Coronary artery (tissue), 2 donors: Measurements from ENCODE around the gene GPR176.
"Not testable (repeated sequence)": the region's sequence is repeated elsewhere in the genome, so short reads cannot be mapped to it uniquely, and the experiment has no call there.

ENCODE experiments used
- DNase-seq: peaks from one replicate; pipeline ENCODE4 v3.0.0-alpha.2; 2017; ENCODE audit warnings: low spot score
- H3K27ac ChIP-seq, 2 donors: fragments of 200-600 bp; sonication (generic); one replicate each; pipeline ENCODE4 v1.5.1; 2016 to 2019
- H3K4me3 ChIP-seq: fragments of 200-600 bp; sonication (generic); 2 replicates; pipeline ENCODE4 v1.5.1; 2016; ENCODE audit warnings: mild to moderate bottlenecking, moderate library complexity
- TF ChIP-seq, protein P1 (sequence below): fragments of 200-600 bp; sonication (generic); IDR thresholded peaks from one replicate; pipeline ENCODE4 v1.5.1; 2019; ENCODE audit warnings: antibody characterized with exemption

Gene GPR176

DNA sequence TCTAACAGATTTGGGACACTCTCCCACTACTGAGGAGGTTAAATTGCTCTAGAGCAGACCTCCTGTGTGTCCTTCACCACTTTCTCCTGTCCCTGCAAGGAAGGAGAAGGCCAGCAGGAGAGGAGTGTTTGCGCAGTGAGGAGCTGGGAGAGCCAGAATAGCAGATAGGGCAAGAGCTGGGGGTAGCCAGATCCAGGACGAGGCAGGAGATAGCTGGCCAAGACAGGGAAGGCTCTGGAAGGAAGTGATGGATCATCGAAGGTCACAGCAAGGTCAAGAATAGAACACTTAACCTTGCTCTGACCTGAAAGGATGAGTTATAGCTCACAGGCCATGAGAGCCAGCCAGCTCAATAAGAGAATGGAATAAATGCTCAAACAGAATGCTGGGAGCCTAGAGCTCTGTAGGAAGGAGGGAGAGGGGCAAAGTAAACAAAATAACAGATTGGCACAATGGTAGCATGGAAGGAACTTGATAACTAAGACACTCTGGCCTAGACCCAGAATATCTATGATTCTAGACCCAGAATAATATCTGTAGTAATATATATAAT lies 99.9 kb downstream of the GPR176 start:
- Histone ChIP-seq H3K27ac (no peak overlapping the region), H3K4me3 (no peak overlapping the region)
- TF ChIP-seq, protein P1, sequence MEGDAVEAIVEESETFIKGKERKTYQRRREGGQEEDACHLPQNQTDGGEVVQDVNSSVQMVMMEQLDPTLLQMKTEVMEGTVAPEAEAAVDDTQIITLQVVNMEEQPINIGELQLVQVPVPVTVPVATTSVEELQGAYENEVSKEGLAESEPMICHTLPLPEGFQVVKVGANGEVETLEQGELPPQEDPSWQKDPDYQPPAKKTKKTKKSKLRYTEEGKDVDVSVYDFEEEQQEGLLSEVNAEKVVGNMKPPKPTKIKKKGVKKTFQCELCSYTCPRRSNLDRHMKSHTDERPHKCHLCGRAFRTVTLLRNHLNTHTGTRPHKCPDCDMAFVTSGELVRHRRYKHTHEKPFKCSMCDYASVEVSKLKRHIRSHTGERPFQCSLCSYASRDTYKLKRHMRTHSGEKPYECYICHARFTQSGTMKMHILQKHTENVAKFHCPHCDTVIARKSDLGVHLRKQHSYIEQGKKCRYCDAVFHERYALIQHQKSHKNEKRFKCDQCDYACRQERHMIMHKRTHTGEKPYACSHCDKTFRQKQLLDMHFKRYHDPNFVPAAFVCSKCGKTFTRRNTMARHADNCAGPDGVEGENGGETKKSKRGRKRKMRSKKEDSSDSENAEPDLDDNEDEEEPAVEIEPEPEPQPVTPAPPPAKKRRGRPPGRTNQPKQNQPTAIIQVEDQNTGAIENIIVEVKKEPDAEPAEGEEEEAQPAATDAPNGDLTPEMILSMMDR = no peak
- DNase-seq = no peak

GRCh38 chr15:39819533-39819932 lies 100.5 kb downstream of the GPR176 start:
- TF ChIP-seq, protein P1 = no peak
- Histone ChIP-seq H3K27ac (no peak overlapping the region), H3K4me3 (no peak overlapping the region)
- DNase-seq = no peak

DNA sequence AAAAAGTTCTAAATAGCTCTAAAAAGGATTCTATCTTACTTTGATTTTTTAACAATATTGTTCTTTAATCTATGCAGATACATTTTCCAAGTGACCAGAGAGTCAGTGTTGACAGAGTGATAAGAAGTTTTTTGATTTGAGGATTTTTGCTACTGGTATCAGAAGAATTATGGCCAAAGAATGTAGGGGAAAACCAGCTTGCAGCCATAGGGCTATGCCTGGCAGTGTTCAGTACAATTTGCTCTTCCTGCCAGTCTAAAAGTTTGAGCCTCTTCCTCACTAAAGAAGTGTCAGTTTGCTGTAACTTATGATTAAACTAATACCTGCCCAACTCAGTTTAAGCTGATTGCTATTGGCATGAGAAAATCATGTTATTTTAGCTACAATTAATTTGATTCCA lies 102.2 kb downstream of the GPR176 start:
- Histone ChIP-seq H3K27ac (no peak overlapping the region), H3K4me3 (no peak overlapping the region)
- TF ChIP-seq, protein P1 = no peak
- DNase-seq = no peak

- no peak for DNase-seq
- H3K27ac ChIP-seq = no peak overlapping the region
- H3K4me3 ChIP-seq = no peak overlapping the region
- TF ChIP-seq, protein P1 = no peak
These were observed 105.6 kb downstream of the GPR176 start for GRCh38 chr15:39814489-39814888.

- DNase-seq, H3K4me3 ChIP-seq, H3K27ac ChIP-seq: not testable (repeated sequence)
These were observed 107.4 kb downstream of the GPR176 start for GRCh38 chr15:39812651-39813050.

DNA sequence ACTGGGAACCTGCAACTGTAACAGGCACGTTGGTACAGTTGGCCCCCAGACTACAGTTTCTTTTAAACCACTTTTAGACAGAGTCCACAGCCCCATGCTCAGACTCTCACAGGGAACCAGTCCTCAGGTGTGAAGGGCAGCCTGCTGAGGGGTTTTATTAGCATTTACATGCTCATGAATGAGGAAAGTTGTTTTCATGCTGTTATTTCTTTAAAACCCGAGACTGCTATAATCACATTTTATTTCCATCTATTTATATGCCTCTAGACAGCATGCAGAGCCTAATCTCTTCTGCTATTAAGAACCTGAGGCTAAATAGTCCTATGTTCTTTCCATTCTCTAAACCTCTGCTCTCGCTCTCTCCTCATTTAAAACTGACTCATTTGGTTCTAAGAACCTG lies 111.2 kb downstream of the GPR176 start:
- Histone ChIP-seq H3K27ac (no peak overlapping the region), H3K4me3 (no peak overlapping the region)
- DNase-seq = no peak
- TF ChIP-seq, protein P1 = no peak

- no peak overlapping the region for H3K27ac ChIP-seq
- no peak overlapping the region for H3K4me3 ChIP-seq
- DNase-seq = no peak
- TF ChIP-seq, protein P1 = no peak
These were observed 112.3 kb downstream of the GPR176 start for GRCh38 chr15:39807791-39808190.

- no peak for DNase-seq
- H3K4me3 ChIP-seq = no peak overlapping the region
- H3K27ac ChIP-seq = no peak overlapping the region
- TF ChIP-seq, protein P1 = no peak
These were observed 116.0 kb downstream of the GPR176 start for GRCh38 chr15:39804026-39804425.
